NCI-H2227 treated with DMSO at 0.1 percent for 48 hours (cell line): ENCODE measurements around the gene ARPC1B.
A peak's percentile ranks its signal among the peaks of the same experiment; 100 is the strongest.

Experiments used
- DNase-seq: peaks from one replicate; lab custom pipeline; 2025; lab: John Stamatoyannopoulos, UW

Gene ARPC1B

DNA sequence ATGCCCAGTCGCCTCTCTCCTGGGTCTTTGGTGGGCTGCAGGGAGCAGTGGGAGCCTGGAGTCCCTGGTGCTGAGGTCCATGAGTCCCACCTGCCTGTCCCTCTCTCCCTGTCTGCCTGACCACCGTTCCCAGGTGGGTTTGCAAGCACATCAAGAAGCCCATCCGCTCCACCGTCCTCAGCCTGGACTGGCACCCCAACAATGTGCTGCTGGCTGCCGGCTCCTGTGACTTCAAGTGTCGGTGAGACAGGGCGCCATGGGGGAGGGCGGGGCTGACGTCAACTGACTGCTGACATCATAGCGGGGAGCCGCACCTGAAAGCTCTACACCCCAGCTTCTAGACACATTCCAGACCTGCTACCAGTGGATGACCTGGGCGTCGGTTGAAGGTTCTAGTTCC lies 15.2 kb downstream of the ARPC1B start:
- DNase-seq = no peak

DNA sequence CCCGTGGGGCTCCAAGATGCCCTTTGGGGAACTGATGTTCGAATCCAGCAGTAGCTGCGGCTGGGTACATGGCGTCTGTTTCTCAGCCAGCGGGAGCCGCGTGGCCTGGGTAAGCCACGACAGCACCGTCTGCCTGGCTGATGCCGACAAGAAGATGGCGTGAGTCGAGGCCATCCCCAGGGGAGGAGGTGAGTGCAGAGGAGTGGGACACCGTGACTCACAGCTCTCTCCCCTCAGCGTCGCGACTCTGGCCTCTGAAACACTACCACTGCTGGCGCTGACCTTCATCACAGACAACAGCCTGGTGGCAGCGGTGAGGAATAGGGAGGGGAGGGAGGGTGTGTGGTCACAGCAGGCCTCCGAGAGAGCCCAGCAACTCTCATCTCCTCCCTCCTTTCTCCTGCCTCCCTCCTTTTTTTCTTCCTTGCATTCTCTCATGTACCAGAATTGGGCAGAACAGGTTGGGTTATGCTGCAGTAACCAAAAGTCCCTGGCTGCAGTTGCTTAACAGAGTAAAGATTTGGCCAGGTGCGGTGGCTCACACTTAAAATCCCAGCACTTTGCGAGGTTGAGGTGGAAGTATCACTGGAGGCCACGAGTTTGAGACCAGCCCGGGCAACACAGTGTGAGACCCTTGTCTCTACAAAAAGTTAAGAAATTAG lies 16.5 kb downstream of the ARPC1B start:
- DNase-seq = no peak

DNA sequence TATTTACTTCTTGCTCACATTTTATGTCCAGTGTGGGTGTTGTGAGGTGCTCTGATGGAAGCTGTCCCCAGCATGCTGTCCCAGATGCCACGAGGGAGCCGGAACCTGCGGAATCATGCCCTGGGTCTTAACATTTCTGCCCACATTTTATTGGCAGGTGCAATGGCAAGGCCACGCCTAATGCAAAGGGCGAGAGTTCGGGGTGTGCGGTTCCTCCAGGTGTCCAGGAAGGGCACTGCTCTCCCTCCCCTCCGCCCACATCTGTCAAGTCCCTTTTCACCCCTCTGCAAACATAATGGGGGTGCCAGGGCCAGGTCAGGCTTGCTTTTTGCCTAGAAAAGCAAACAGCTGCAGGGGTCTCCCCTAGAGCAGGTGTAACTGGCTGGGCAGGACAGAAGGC lies 17.5 kb downstream of the ARPC1B start:
- no peak for DNase-seq

DNA sequence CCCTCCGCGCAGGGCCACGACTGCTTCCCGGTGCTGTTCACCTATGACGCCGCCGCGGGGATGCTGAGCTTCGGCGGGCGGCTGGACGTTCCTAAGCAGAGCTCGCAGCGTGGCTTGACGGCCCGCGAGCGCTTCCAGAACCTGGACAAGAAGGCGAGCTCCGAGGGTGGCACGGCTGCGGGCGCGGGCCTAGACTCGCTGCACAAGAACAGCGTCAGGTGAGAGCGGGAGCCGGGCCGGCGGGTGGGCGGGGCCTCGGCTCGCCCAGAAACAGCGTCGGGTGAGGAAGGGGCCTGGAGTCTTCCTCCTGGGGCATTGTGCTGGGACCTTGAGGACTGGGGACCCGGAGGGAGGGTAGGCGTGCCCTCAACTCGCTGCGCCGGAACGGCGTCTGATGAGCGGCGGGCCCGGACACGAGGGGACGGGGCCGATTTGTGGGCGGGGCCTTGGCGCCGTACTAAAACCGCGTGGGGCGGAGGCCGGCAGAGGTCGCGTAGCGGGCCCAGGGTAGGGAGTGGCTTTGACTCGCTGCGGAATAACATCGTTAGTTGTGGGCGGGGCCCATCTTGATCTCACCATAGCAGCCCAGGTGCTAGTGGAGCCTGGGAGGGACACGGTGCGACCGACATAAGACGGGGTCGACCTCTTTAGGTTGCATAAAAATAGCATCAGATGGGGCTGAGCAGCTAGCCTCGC lies 18.3 kb downstream of the ARPC1B start:
- peak; percentile 99 for DNase-seq

DNA sequence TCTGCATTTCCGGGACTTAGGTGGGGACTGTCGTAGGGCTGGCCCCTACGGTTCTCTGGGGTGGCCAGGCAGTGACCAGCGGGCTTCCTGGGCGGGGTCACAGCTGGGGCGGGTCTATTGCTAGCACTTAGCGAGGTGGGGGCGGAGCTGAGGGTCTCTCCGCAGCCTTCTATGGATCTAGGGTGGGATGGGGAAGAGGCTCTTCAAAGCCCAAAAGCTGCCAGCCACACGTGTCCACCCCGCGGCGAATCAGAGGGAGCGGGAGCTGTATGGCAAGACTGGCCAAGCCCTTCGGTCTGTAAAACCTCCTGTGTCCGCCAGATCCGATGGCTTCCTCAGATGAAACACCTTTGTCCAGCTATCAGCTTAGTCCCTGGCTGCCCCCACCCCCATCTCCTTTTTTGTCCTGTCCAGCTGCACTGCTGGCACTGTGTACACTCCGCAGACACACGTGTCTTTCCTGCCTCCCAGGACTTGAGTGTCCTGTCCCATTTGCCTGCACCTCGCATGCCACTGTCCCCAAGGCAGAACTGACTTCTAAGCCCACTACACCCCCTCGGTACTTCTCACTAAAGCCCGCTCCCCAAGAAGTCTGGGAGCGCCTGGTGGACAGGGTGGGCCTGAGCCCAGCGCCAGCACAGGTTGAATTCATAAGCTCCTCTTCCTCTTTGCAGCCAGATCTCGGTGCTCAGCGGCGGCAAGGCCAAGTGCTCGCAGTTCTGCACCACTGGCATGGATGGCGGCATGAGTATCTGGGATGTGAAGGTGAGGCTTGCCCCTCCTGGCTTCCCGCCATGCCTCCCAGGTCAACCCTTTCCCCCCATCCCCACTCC lies 19.0 kb downstream of the ARPC1B start:
- peak; percentile 99 for DNase-seq

DNA sequence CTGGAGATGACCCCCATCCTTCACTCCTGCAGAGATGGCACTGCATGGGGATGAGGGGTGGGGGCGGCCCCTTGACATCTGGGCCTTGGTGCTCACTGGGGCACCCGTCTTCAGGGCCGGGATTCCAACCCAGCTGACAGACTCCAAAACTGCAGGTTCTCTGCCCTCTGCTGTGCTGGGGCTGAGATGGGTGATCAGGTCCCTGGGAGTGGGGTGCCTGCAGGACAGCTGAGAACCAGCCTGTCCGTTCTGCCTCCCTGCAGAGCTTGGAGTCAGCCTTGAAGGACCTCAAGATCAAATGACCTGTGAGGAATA lies 19.6 kb downstream of the ARPC1B start:
- DNase-seq = no peak

DNA sequence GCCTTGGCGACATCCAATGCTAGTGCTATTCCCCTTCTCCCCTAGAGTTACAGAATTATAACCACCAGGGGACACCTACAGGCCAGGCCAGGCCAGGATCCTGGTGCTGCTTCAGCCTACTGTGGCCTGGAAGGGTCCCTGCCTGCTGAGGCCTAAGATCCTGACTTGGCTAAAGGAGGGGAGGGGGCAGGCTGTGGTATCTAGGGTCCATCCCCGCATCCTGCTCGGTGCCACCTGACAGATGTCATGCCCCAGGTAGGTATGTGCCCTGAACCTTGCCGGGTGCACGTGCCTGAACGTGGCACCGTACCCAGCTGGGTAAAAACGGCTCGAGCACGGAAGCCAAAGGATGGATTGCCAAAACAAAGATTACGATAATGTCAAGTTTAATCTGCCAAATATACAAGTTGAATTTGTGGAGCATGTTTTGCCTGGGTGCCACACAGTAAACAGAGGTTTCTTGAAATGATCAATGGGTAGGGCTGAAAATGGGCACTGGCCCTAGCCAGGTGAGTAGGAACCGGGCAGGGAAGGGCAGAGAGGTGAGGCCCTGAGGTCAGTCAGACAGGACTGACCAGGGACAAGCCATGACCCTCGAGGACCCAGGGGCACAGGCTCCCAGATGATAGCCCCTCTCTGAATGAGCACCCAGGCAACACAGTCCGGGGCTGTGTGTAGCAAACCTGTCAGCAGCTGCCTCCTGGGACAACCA lies 21.2 kb downstream of the ARPC1B start:
- no peak for DNase-seq

DNA sequence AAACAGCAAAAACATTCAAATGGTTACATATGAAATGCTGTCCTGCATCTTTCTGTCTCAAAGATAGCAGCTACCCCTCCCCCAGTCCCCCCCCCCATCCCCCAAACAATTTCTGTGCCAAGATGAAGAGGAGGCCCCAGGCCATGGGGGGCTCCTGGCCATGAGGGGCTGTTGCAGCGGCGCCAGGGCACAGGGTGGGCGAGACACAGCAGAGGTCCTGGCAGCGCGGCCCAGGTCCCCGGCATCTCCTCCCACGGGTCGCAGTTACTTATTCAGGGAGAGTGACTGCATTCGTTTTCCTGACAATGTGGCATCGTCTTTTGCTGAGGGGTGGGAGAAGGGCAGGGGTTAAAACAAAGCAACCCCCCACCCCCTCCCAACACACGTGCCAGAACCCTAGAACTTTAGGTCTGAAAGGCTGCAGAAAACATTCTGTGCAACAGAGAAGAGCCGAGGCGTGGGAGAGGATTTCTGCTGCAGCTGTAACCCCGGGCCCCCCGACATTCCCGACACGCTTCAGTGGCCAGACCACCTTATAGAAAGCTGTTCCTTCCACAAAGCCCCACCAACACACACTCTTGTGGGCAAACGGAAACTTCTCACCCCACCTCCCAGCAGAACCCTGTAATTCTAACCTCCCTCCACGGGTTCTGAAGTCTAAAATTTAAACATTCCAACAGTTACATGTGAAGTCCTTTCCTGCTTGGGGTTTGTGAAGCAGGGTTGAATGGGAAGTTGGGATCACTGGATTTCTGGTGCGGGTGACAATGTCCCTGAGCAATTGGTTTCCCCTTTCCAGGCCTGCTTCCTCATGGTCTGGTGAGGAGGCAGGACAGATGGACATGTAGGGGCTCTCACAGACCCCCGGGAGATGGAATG lies 22.1 kb downstream of the ARPC1B start:
- no peak for DNase-seq

DNA sequence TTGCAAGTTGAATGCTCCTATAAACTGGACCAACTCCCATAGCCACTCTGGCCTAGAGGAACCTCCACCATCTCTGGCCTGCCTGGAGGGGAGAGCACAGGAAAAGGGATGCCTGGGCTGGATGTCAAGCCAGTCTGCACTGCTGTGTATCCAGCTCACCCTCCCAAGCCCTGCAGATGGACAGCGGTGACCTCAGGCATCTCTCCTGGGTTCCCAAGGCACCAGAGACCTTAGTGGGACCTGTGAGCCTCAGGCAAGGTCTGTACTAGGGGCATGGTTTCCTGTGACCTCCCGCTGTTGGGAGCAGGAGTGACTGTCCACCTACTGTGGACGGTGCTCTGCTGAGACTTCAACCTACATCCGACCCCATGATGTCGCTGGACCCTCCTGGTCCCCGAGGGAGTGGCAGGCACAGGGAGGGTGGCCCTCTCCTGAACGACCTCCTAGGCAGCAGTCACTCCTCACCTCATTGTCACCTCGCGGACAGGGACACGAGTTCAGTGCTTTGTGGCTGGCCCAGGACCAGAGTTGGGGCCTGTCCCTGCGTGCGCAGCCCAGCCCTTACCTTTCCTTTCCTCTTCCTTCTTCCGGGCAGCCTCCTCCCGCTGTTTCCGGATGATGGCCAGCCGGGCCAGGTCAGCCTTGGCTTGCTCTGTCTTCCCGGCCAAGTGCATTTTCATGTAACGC lies 22.9 kb downstream of the ARPC1B start:
- DNase-seq = no peak

DNA sequence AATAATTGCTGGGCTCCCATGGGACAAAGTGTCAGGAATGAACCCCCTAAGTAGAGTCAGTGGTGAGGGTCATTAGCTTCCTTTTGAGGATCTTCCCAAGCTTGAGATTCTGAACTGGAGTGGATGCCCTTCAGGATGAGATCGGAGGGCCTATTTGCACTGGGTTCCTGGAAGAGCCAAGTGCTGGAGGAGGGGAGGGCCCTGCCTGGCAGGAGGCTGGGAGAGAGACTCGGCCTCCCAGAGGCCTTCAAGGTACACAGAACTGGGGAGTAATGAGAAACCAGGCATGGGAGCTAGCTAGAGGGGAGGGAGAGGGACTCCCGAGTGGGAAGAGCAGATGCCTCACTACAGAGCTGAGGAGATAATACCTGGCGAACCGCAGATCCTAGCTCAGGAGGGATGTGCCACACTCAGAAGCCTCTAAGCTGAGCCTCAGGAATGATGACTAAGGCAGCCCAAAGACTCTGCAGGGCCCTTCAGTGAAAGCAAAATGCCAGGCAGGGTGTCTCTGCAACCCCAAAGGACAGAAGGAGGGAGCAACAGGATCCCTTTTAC lies 24.4 kb downstream of the ARPC1B start:
- no peak for DNase-seq

DNA sequence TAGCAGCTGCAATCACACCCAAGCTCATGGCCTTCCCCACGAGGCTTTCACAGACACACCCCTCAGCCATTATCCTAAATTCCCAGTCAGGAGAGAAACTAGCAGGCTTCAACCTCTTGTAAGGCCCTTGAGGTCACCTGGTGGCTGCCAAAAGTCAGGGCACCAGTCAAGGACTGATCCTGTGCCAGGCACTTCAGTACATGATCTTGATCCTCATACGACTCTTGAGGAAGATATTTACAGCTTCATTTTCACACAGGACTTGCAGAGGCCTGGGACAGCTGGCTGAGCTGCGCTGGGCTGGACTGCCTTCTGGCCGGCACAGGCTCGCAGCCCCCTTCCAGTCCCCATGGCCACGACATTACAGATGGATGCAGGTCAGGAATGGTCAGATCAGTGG lies 25.1 kb downstream of the ARPC1B start:
- no peak for DNase-seq

DNA sequence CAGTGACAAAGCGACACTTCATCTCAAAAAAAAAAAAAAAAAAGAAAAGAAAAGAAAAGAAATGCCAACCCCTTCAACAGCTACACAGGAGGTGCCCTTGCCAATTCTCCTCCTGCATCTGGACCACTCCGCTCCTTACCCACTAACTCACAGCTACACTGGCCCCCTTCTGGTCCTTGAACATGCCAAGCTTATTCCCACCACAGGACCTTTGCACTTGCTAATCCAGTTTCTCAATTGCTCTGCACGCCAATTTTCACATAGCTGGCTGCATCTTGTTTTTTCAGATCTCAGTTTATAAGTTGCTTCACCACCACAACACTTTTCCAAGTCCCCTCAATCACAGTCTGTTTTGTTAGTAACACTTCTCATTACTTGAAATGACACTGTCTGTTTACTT lies 28.3 kb downstream of the ARPC1B start:
- no peak for DNase-seq

DNA sequence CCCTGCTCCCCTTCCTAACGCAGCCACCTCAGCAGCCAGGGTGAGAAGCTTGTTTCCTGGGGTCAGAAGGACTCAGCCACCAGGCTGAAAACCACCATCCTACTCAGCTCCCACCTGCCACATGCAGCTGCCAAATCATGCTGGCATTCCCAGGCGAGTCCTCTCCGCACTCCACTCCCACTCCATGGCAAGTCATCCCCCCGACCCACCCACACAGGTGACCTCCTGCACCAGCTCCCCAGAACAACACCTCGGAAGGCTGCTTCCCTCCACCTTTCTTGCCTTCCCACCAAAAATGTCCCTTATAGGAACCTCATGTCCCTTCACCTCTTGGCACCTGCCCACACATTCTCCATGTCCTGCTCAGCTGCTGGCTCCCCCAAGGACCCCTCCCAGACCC lies 29.2 kb downstream of the ARPC1B start:
- DNase-seq = no peak

DNA sequence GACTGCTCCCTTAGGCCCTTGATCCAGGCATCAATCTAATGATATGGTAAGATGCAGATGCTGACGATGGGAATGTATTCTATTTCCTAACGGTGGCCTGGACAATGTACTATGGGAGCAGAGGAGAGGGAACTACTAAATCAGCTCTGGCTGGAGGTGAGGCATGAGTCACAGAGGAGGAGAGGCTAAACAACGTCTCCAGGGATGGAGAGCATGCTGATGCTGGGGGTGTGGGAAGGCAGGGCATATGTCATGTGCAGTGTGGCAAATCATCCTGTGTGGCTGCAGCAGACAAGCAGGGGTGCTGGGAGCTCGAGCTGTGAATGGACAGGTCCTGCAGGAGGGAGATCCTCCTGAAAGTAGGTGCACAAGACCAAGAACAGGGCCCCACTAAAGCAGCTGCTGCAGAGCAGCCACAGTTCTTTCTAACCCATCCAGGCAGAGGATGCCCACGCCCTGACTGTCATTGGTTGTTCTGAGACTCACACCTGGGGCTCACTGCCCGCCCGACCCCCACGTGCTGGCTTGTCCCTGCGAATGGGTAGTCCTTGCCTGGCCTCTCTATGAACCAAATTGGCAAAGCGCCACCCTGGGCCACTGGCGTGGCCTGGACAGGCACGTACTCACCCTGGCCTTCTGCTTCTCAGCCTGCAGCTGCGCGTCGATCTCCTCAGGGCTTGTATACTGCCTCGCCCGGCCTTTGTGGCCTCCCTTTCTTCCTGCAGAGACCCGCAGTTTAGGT lies 29.9 kb downstream of the ARPC1B start:
- no peak for DNase-seq

DNA sequence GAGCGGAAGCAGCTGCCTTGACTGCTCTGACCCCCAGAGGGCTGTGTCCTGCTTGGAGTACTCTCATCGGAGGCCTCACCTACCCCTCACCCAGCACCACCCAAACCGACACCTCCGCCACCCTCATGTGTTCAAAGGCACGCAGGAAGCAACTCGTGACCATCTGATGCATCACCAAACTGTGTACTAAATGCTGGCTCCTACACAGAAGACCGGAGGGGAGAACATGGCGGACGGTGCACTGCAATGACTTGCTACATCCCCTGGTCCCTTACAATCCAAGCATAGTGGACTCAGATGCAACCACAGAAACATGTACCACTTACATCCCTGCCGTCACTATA lies 30.4 kb downstream of the ARPC1B start:
- no peak for DNase-seq

DNA sequence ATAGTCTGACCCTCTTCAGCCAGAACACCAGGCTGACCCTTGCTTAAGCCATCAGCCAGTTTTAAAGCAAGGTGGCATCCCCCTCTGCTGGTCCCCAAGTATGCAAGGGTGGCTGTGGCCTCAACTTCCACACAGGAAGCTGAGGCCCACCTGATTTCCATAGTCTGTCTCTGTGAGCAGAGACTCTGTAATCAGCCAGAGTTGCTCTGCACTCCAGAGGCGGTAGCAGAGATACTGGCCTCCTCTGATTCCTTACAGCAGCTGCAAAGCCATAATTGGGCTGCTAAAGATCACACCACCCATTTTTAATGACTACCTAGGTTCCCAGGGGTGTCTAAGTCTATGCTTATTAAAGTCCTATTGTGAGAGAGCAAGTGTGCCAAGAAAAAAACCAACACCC lies 32.0 kb downstream of the ARPC1B start:
- peak; percentile 74 for DNase-seq

DNA sequence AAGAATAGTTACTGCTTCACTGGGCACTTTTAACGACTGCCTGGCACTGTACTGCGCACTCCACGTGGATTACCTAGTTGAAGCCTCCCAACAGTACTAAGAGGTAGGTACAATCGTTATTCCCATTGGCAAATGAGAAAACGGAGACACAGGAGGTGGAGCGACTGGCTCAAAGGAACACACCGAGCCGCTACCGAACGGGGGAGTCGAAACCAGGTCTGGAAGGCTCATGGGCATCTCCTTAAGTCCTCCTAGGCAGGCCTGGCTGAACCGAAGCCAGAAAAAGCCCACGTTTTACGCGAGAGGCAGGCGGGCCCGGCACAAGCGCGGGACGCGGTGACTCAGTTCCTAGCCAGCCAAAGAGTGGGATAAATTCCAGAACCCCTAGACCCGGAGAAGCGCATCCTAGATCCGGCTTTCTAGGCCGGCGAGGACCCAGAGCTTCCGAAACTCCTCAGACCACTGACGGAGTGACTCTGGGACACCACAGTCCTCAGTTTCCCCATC lies 33.4 kb downstream of the ARPC1B start:
- peak; percentile 79 for DNase-seq

DNA sequence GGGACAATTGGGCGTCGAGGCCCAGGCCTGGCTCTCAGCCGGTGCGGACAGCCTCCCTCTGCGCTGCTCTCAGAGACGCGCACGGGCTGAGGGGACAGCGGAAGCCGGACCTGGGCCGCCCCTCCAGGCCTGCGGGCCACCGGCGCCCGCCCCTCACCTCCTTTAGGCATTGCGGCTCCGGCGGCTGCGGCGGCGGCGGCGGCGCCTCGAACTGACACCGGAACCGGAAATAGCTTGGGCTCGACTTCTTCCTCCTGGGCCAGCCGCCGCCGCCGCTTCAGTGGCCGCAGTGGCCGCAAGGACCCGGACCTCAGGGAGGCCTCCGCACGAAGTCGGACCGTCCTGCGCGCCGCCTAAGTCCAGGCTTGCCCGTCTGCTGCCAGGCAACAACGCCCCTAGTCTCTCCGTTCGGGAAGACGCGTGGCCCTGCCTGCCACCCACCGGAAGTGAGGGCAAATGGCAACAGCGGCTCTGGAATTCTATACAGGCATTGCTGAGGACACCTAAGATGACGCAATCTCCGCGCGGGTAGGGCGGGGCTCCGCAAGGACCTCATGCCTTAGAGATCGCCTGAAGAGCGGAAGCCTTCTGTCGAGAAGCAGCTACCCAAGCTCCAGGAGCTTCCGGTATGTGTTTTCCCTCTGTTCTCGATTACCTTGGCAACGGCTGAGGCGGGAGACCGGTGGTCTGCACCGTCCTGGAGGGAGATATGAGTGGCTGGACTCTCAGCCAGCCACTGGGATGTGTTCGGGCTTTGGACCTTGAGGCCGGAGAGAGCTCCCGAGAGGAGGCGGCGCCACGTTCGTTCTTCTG lies 34.1 kb downstream of the ARPC1B start, which contains the start of the genes BUD31 and PDAP1:
BUD31 (plus strand) TSS at position 591 of the 813 bp plus-strand sequence. CDS start 2,124 bp downstream, outside the sequence.
PDAP1 (minus strand) TSS at position 219 of the 813 bp plus-strand sequence; CDS start at position 170, 49 bp downstream.
- DNase-seq = peak; percentile 98

DNA sequence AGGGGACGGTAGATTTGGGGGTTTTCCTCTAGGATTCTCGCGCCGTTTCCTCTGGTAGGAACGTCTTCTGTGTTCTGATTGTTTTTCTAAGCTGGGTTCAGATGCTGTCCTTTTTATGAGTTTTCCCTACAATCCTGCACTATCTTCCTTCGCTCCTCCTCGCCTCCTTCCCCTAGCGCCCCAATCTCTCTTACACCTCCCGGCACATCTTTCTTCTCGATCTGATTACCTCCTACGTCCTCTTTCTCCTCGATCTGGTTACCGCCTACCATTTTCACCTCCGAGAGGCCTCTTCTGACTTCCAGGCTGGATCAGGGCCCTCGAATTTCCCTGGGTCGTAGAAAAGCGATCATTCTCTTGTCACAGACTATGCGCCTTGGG lies 34.7 kb downstream of the ARPC1B start:
- no peak for DNase-seq
